Activated naive CD4-positive, alpha-beta T cell treated with Interleukin-2 at 50 U/mL for 16 hours (primary cell): Measurements from ENCODE around the gene H2BK1.
A peak's percentile ranks its signal among the peaks of the same experiment; 100 is the strongest.

Experiments used
- DNase-seq: peaks from one replicate; pipeline ENCODE4 v3.0.0-alpha.2; 2020

Gene H2BK1

DNA sequence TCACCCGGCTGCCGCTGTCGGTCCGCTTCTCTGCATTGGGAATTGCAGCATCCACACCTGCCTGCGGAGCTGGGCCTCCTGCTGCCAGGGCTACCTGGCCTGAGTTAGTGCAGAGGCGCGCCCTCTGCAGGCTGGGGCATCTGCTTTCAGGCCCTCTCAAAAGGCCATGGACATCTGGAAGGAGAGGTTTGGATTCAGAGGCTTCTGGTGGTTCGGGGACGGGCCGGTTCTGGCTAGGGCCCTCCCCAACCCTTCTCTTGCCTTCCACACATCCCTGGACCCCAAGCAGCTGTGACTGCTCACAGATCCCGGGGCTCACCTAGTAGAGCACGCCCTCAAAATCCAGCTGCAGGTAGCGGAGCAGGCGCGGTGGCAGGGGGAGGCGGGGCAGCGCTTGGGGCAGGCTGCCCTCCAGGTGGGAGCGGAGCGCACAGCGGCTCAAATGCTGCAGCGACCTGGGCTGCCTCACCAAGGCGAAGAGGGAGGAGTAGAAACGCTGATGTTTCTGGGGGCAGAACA lies 34.4 kb downstream of the H2BK1 start:
- DNase-seq, result no peak

DNA sequence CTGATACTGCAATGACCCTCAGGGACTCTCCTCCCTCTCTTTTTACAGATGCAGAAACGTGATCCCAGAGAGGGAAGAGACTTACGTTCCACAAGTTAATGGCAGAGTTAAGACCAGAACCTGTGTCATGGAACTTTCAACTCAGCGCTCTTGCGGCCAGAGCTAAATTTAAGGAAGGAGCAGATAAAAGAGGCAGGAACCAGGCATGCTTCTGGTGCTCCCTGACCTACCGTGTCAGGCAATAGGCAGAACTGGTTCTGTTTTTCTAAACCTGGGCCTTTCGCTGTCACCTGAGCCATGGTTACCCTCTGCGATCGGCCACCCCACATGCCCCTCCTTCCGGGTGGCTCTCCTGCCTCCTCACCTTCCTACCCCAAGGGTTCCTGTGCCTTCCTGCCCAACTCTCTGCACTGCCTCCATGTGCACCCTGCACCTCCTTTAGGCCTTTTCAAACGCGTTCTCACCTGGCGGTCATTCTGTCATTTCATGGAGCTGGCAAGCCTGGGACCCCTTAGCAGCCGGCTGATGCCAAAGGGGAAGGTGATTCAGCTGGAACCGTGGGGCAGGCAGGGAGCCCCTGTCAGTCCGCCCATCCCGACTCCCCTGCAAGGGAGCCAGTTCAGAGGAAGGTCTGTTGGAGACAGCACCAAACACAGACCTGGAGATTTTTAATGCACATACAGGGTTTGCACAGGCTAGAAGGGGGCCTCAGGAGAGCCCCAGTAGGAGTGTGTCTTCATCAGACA lies 35.1 kb downstream of the H2BK1 start:
- no peak for DNase-seq

DNA sequence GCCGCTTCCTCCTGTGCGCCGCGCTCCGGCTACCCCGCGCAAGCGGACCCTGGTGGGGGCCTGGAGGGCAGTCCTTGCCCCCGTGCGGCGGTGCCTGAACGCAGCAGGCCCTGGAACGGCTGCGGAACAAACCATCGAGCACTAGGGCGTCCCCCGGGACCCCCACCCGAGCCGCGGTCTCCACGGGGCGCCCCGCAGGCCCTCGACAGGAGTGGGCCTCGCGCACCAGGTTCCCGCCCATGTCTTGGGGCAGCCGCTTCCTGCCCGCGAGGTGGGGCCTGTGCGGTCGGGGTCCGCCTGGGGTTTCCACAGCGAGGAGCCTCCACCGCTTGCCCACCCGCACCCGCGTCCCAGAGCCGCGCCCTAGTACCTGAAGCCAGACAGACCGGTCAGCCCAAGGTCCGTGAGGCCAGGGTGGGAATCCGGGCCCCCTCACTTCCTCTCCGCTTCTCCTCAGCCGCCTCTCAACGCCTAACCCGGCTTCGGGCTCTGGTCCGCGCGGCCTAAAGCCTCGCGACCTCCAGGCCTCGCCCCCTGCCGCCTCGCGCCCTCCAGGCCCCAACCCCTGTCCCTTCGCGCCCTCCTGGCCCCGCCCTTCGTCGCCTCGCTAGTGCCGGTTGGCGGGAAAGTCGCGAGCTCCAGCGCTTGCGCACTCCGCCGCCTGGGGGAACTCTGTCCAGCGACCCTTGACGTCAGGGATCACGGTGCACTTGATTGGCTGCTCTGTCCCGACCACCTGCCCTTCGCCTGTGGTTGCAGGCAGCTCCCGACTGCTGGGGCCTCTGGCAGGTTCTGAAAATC lies 35.8 kb downstream of the H2BK1 start:
- DNase-seq, result peak; percentile 25

DNA sequence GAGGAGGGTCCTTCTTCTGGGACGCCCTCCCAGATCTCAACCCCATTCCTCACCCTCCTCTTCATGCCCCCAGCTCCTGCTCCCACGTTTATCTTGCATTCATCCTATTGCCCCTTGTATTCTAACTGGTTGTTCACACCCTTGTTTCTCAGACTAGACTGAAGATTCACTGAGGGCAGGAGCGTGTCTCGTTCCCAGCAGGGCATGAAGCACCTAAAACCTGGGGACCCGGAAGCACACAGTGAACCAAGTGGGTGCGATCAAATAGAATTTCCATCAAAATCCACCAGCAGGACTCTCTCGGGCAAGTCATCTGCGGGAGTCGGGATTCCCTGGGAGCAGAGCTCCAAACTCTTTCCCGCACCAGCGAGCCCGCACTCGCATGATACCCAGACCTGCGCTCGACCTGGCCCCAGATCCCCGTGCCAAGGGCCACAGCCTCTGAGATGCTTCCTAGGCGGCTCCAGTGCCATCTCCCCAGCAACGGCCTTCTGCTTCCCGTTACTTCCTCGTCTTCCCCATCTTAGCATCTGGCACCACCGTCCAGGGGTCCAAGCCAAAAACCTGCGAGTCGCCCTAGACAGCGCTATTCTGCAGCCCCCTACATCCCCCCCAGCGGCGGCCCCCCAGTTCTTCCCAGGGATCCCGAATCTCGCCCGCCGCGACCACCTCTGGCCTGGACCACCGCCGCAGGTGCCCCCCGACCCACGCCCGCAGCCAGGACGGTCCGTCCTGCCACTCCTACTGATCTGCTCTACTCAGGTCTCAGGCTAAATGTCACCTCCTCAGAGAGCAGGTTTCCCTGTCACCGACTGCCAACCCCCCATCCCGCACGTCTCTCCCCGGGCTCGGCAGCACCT lies 36.7 kb downstream of the H2BK1 start:
- no peak for DNase-seq

DNA sequence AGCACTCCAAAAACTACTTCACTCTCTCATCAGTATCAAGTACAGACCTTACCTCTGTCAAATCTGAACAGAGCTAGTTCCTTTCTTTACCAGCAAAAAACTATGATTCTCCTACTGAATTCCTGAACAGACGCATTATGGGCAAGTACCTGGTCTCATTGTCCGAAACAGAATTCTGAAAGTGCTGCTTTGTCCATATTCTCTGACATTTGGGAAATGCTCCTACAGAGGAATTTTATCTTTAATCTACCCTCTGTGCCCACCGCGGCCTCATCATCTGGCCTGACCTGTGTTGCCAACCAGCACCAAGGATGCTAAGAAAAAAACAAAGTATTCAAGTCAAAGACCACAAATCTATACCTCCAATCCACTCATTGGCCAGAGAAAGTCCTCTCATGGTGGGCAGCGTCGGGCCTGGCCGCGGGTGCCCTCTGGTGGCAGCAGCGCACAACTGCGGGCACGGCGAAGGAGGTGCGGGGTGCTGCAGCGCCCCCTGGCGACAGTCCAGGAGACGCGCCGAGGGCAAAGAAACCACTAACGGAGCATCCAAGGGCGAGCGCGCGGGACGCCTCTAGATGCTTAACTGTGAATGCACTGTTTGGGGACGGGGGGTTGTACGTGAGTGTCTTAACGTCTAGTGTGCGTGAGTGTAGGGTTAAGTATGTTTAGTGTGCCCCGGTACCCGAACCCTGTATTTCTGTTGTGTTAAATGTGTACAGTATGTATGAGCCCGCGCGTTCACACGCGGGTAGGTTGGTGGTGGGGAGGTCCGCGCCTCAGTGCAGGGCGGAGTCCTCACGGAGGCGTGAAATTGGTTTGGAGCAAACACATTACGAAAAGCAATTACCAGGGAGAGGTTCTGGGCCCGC lies 37.8 kb downstream of the H2BK1 start:
- peak; percentile 81 for DNase-seq

DNA sequence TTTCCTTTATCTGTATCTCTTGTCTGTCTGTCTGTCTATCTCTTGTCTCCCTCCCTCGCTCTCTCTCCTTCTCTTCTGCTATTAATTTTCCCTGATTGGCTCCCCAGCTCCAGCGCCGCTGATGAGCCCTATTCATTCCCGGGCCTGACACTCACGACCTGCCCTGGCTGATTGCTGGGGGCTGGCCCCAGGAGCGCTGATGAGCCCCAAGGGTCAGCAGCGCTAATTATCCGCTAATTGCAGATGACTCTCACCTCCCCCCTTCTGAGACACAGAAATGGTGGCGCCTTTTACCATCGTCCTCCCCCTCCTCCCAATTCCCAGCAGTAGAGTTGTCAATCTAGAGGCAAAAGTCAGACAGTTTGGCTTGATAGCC lies 41.5 kb downstream of the H2BK1 start:
- no peak for DNase-seq

DNA sequence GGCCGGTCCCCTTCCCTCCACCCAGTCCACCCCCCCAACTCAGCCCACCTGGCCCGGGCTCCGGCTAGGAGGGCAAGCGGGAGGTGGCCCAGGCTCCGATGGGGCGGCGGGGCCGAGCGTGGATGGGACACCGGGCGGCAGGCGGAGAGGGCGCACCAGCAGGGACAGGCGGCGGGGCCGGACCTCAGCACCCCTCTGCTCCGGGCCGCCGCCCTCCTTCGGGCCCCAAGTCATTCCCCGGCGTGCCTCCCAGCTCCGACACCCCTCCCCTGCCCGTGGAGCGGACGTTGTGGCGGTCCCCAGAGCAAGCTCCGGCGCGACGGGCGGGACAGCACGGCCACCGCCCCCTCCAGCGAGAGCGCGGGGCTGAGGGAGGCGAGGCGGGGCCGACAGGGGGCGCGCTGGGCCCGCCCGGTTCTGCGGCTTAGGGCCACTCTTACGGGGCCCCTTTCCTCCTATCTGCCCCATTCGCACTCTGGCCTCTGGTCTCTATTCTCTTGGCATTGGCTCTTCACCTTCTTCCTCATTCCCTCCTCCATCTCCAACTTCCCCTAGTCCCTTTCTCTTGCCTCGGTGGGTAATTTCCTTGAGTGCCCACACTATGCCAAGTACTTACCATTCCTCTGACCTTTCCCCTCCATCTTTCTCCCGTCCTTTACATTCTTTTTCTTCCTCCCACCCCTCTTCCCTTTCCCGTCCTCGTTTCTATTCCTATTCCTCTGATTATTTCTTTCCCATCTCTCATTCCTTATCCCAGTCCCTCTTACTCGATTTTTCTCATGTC lies 42.1 kb downstream of the H2BK1 start:
- peak; percentile 68 for DNase-seq

DNA sequence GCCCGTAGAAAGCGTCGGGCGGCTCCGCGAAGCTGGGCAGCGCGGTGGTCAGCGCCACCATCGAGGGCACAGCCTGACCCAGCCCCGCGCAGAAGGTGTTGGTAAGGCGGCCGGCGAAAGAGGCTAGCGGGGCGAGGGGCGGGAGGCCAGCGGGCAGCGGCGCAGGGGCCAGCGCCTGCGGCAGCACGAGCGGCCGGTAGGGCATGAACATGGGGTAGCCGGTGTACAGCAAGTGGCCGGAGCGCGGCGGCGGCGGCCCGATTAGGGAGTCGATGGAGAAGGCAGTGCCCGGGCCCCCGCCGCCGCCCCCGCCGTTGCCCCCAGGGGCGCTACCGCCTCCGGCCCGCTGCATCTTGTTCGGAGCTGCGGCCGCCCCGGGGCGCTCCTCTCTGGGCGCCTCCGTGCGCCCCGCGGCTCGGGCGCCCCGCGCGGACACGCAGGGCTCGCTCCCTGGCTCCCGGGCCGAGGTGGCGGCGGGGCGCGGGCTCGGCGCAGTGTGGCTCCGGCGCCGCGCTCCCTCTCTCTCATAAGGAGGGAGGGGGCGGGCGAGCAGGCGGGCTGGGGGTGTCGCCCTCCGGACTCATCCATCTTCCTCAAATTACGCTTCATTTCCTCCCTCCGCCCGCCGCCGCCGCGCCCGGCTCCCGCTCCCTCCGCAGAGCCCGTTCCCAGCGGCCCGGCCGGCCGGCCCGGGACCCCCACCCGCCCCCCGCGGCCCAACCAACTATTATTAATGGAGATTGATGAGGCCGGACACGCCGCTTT lies 42.9 kb downstream of the H2BK1 start, which contains the start of gene GBX1:
Gene GBX1, minus strand, starts transcription at position 498 of the 765 bp plus-strand sequence. Its CDS starts 146 bp downstream, at position 352.
- peak; percentile 10 for DNase-seq

DNA sequence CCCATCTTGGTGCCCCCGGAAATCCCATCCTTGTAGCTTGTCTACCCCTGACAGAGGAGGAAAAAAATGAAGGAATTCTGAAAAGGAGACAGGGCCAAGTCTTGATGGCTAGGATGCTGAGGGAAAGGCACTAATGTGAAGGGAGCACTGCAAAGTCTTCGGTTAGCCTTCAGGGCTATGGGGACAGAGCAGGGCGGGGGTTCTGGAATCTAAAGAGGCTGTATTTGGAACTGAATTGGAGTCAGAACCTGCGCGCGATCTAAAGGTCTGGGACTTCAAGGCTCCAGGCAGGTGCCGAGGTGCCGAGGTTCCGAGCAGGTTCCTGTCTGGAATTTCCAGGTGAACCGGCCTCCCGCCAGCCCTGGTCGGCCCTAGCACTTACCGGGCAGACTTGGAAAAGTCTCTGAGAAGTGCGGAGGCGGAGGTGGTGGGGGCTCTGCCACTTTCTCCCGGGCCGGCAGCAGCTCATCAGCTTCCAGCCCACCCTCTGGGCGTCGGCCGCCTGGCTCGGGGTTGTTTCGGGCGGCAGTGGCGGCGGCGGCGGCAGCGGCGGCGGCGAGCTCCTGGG lies 43.6 kb downstream of the H2BK1 start:
- DNase-seq, result no peak

DNA sequence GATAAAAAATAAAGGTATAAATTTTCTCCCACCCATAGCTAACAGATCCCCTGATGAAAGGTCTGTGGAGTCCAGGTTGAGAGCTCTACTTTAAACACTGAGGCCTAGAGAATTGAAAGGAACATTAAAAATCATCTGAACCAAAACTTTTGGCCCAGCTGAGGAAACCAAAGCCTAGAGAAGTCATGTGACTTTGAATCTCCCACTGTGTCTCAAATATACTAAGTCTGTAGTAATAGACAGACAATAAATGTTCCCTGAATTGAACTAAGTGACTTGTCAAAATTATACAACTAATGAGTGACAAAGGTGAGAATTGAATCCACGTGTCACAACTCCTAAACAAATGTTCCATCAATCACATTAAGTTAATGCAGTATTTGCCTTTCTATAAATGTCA lies 48.5 kb downstream of the H2BK1 start:
- no peak for DNase-seq
